HG02759 (cell line): ENCODE data around the gene PGLYRP4.

Experiments
- ATAC-seq: cut with Tn5 transposase; IDR thresholded peaks from one replicate; pipeline ENCODE4 v1.9.1; 2021; ENCODE audit warnings: mild to moderate bottlenecking, moderate library complexity; ENCODE audit not compliant: unreplicated experiment

Gene PGLYRP4

DNA sequence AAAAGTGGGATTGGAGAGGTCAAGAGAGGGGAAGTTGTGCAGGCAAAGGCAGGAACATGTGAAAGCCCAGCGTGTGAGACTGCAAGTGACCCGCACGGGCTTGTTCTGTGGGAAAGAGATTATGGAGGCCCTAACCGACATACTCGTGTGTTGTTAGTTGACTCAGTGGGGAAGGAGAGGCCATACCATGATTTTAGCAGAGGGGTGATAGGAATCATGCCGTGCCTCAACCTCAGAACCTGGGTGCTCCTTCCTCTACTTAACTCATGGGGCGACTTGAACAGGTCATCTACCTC, 55.2 kb downstream of the PGLYRP4 start:
- no peak for ATAC-seq

DNA sequence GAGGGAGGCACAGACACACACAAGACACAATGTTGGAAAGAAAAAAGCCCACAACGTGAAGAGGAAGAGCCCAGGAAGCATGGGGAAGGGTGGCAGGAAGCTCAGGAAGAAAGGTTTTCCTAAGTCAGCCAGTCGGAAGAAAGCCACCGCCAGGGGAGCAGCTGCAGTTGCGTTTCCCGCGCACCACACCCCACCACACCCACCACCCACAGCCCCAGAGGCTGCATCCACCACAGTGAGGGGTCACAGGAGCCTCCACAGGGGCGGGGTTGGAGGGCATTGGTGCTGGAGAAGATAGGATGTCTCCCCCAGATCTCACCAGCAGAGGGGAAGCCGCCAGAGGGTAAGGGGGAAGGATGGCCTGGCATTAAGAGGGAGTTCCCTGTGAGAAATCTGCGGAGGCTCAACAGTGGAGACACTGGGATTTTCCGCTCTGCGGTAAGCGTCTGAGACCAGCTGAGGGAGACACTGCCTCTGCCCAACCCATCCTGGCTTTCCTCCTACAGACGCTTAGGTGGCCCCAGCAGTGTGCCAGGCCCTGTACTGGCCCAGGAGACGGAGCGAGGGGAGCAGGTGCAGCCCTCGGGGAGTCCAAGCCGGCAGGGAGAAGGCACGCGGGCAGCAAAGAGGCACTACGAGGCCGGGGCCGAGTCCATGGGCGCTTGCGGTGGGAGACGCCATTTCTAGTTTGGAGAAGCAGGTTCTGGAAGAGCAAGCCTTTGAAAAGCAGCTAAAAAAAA, 55.7 kb downstream of the PGLYRP4 start:
- ATAC-seq, result no peak

GRCh38 chr1:153292185-153292584, 56.5 kb downstream of the PGLYRP4 start:
- no peak for ATAC-seq

- peak; percentile 62 for ATAC-seq
Observed at GRCh38 chr1:153291514-153291913, 57.1 kb downstream of the PGLYRP4 start.

DNA sequence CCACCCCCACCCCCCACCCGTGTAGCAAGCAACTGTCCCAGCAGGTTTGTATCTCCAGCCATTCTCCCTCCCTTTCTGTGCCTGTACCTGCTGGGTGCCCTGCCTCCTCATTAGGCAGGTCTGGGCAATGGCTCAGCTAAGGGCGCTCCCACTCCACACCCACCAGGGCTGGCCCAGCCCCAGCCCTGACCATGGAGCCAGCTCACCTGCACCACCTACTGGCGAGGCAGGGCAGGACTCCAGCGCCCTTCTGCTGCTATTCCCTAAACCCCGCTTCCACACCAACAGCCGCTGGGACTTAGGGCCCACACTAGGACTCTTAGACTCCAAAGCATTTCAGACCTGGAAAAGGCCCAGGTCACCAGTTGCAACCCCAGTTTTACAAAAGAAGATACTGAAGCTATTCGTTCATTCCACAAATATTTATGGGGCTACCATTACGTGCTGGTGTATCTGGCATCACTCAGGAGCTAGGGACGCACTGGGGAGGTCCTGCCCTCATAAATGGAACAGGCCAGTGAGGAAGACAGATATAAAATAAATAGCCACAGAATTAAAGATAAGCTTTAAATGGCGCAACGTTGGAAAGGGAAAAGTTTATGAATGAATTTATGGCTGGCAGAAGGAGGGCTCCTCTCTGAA, 59.9 kb downstream of the PGLYRP4 start:
- no peak for ATAC-seq
